Hippocampal formation (tissue), 2 donors: Measurements from ENCODE around the gene TOP1.

Experiments
- DNase-seq, 2 donors: peaks; one replicate each; lab custom pipeline; 2025; lab: John Stamatoyannopoulos, UW

TOP1 gene

GRCh38 chr20:41028359-41029149 lies at the start of gene TOP1:
TOP1 (plus strand) TSS chr20:41028822; CDS start chr20:41029068, 246 bp downstream.
- peak; percentile 99 to 100 for DNase-seq

GRCh38 chr20:40979247-40979646 lies 49.4 kb upstream of the TOP1 start:
- no peak for DNase-seq

- no peak for DNase-seq
Measured at GRCh38 chr20:40980106-40980827, 48.4 kb upstream of the TOP1 start.

DNA sequence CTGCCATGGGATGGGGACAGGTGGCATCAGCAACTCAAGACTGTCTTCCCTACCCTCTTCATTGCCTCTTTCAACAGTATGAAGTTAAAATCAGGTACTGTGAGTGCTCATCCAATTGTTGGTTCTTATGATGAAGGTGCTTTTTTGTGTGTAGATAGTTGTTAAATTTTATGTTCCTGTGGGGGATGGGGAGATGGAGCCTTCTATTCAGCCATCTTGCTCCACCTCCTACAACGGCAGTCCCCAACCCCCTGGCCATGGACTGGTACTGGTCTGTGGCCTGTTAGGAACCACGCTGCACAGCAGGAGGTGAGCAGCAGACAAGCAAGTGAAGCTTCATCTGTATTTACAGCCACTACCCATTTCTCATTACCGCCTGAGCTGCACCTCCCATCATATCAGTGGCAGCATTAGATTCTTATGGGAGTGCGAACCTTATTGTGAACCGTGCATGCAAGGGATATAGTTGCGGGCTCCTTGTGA lies 47.8 kb upstream of the TOP1 start:
- no peak for DNase-seq

DNA sequence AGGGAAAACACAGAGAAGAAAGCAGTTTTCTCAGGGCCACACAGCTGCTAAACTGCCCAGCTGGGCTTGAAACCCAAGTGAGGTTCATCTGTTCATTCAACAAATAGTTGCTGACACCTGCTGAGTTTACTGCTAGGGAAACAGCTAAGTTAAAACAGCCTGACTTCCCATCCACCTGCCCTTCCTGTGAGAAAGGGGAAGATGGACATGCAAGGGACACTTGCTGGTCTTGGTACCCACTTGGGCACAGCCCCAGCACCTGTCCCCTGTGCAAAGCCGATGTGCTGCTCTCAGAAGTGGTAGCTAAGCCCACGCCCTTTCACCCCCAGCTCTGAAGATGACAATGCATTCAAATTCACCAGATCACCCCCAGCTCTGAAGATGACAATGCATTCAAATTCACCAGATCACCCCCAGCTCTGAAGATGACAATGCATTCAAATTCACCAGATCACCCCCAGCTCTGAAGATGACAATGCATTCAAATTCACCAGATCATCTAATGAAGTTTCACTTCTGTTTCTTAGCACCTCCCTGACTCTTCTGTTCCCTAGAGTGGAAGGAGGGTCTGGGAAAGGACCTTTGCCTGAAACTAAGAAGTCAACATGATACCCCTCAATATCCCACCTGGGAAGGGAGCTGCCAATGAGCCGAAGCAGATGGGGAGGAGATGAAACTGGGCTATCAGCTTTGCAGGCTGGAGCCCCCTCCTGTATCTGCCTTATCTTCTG lies 46.0 kb upstream of the TOP1 start:
- DNase-seq, result no peak

GRCh38 chr20:40983898-40984297 lies 44.7 kb upstream of the TOP1 start:
- DNase-seq, result no peak

GRCh38 chr20:40984496-40984895 lies 44.1 kb upstream of the TOP1 start:
- DNase-seq, result no peak

DNA sequence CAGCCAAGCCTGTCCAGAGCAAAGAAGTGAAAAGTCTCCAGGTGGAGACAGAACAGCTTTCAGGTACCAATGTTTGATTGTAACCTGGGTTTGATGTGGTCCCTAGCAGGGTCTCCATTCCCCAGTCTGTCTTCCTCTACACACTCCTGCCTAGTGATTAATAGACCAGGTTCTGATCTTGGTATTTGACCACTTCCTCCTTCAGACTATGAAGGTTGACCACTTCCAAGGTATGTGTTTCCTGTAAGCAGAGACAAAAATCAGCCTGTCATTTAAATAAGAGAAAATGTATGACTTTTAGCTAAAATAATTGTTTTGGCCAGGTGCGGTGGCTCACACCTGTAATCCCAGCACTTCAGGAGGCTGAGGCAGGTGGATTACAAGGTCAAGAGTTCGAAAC lies 41.8 kb upstream of the TOP1 start:
- no peak for DNase-seq

DNA sequence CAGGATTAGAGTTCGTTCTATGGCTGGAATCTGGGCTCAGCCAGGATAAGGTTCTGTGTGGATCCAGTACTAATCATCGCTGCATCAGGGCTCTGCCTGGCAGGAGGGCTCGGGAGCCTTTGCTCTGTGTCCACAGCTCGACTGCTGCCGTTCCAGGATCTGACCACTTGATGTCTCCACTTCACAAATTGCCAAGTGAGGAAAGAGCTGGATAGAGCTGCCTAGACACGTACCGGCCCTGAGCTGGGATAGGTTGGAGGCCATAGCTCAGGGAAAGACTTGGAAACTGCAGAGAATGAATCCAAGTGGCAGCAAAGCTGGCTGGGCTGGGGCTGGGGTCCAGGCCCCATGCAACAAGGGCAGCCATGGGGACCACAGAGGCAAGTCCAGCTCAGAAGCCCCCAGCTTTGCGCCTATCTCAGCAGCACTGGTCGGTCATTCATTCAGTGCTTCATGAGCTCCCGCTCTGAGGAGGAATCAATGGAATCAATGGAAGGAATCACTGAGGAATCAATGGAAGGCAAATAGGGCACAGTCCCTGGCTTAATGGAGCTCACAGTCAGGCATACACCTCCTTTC lies 38.0 kb upstream of the TOP1 start:
- DNase-seq, result peak; percentile 72 to 79

- peak in 1 of 2 donors; percentile 40 for DNase-seq
Measured at GRCh38 chr20:40991181-40991889, 37.3 kb upstream of the TOP1 start.

DNA sequence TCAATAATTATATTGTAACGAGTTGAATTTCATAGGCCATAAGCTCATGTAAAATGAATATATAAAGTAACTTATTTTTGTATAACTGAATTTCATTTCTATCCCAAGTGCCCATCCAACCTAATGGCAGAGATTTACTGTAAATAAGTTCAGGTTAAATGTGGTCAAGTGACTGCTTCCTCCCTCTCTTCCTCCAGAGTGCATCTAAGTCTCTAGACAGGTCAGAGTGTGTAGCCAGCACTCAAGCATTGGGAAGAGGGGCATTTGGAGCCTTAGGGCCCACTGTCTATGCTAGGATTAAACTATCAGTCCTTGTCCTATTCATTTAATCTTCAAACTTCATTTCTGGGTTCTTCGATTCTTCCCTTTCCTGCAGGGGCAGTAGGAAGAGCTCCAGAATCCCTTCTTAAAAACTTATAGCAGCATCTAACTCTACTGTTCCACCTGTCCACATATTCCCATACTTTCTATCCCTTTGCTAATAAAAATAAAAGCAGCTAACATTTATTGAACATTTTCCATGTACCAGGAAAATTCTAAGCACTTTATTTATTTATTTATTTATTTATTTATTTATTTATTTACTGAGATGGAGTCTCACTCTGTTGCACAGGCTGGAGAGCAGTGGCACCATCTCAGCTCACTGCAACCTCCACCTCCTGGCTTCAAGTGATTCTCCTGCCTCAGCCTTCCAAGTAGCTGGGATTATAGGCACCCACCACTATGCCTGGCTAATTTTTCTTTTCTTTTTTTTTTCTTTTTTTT lies 36.1 kb upstream of the TOP1 start:
- DNase-seq, result no peak

- no peak for DNase-seq
Measured at GRCh38 chr20:40993794-40994540, 34.7 kb upstream of the TOP1 start.

GRCh38 chr20:40996326-40996725 lies 32.3 kb upstream of the TOP1 start:
- no peak for DNase-seq

GRCh38 chr20:40997116-40997515 lies 31.5 kb upstream of the TOP1 start:
- no peak for DNase-seq

DNA sequence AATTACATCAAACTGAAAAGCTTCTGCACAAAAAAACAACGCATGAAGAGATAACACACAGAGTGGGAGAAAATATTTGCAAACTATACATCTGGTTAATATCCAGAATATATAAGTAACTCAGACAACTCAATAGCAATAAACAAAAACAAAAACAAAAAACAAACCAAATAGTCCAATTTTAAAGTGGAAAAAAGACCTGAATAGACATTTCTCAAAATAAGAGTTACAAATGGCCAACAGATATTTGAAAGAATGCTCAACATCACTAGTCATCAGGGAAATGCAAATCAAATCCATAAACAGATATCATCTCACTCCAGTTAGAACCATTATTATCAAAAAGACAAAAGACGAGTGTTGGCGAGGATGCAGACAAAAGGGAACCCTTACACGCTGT lies 28.8 kb upstream of the TOP1 start:
- DNase-seq, result no peak

GRCh38 chr20:41000628-41001027 lies 28.0 kb upstream of the TOP1 start:
- no peak for DNase-seq

DNA sequence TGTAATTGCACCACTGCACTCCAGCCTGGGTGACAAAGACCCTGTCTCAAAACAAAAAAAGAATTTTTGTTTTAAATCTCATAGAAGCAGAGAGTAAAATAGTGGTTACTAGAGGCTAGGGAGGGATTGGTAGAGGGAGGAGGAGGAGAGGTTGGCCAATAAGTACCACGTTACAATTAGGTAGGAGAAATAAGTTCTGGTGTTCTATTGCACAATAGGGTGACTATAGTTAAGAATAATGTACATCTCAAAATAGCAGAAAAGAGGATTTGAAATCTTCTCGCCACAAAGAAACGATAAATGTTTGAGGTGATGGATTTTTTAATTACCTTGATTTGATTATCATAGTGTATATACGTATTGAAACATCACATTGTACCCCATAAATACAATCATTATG lies 27.1 kb upstream of the TOP1 start:
- no peak for DNase-seq

GRCh38 chr20:41002842-41003142 lies 25.8 kb upstream of the TOP1 start:
- DNase-seq, result no peak

GRCh38 chr20:41003143-41003935 lies 25.3 kb upstream of the TOP1 start:
- DNase-seq, result no peak
